Measurements from ENCODE around the gene SLC20A1.

DNA sequence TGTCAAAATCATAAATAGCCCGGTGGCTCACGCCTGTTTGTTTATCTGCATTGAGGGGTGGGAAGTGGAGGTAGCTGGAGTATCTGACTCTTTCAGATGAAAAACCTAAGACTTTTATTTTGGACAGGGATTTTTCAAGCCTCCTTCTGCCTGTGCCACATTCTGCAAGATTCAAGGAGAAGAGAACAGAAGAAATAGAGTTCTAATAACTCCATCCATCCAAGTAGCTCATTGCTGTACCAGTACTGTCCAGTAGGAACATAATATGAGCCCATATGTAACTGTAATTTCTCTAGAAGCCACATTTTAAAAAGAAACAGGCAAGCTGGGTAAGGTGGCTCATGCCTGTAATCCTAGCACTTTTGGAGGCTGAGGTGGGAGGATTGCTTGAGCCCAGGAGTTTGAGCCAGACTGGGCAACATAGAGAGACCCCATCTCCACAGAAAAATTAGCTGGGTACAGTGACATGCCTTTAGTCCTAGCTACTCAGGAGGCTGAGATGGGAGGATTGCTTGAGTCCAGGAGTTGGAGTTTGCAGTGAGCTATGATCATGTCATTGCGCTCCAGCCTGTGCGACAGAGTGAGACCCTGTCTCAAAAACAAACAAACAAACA lies 39.6 kb downstream of the SLC20A1 start:
- TF ChIP-seq, protein P1, sequence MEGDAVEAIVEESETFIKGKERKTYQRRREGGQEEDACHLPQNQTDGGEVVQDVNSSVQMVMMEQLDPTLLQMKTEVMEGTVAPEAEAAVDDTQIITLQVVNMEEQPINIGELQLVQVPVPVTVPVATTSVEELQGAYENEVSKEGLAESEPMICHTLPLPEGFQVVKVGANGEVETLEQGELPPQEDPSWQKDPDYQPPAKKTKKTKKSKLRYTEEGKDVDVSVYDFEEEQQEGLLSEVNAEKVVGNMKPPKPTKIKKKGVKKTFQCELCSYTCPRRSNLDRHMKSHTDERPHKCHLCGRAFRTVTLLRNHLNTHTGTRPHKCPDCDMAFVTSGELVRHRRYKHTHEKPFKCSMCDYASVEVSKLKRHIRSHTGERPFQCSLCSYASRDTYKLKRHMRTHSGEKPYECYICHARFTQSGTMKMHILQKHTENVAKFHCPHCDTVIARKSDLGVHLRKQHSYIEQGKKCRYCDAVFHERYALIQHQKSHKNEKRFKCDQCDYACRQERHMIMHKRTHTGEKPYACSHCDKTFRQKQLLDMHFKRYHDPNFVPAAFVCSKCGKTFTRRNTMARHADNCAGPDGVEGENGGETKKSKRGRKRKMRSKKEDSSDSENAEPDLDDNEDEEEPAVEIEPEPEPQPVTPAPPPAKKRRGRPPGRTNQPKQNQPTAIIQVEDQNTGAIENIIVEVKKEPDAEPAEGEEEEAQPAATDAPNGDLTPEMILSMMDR (IDR thresholded peaks at IDR 0.05) = peak in 1 of 12 donors; percentile 14
- no peak for TF ChIP-seq POLR2A (IDR thresholded peaks at IDR 0.05)

Measured in heart left ventricle (tissue), 13 donors.